ENCODE results near the gene ZNRF1. TPM values are rescaled to one million over a fixed set of nuclear protein-coding genes. Genes with fewer than 3 reads are reported as not detected.

ZNRF1 gene
- total and polyA plus RNA-seq, 3 donors from 2014 or later = 51.8 to 93.0 (median 90.4) TPM

GRCh38 chr16:75107505-75107904, 108.7 kb downstream of the ZNRF1 start:
- WGBS, 2 donors = 70 to 87% methylated on average over 10 of the region's 10 CpGs
- no peak for DNase-seq
- no peaks in the 10 kb centered on the region for H3K9me3 ChIP-seq
- no peak overlapping the region for H3K4me3 ChIP-seq
- H3K36me3 ChIP-seq (ENCODE audit: low read depth, missing control alignments) = no peaks in the 10 kb centered on the region
- intact Hi-C loops (cut with DNase I; ENCODE audit: low total_unique reads) = no loop called here
- peaks cover 41% of the 10 kb centered on the region for H3K4me1 ChIP-seq
- H3K27me3 ChIP-seq = no peaks in the 10 kb centered on the region
- H3K27ac ChIP-seq = no peak overlapping the region
- no peak for TF ChIP-seq CTCF (IDR thresholded peaks at IDR 0.05)
- TF ChIP-seq POLR2A (IDR thresholded peaks at IDR 0.05) = no peak

- Histone ChIP-seq H3K4me1 (peaks cover 42% of the 10 kb centered on the region), H3K27ac (peak overlapping the region; percentile 31 to 44), H3K36me3 (ENCODE audit: low read depth, missing control alignments) (no peaks in the 10 kb centered on the region), H3K9me3 (no peaks in the 10 kb centered on the region), H3K27me3 (no peaks in the 10 kb centered on the region), H3K4me3 (no peak overlapping the region)
- WGBS, 2 donors = 59 to 69% methylated on average over 12 to 27 of the region's 27 CpGs
- DNase-seq = peak; percentile 92
- TF ChIP-seq POLR2A (IDR thresholded peaks at IDR 0.05) = no peak
- no peak for TF ChIP-seq CTCF (IDR thresholded peaks at IDR 0.05)
- intact Hi-C loops (cut with DNase I; ENCODE audit: low total_unique reads) = no loop called here
Measured at GRCh38 chr16:75108792-75109731, 110.2 kb downstream of the ZNRF1 start.

GRCh38 chr16:75109732-75110243, 111.0 kb downstream of the ZNRF1 start:
- Histone ChIP-seq H3K36me3 (ENCODE audit: low read depth, missing control alignments) (no peaks in the 10 kb centered on the region), H3K4me3 (no peak overlapping the region), H3K27me3 (no peaks in the 10 kb centered on the region), H3K27ac (peak overlapping the region; percentile 41 to 59), H3K9me3 (no peaks in the 10 kb centered on the region), H3K4me1 (peaks cover 42% of the 10 kb centered on the region)
- intact Hi-C loops (cut with DNase I; ENCODE audit: low total_unique reads) = loop anchor here (2.0 kb wide), 1 partner anchor 111 kb away; the partner anchor contains the start of gene ZNRF1
- TF ChIP-seq POLR2A (IDR thresholded peaks at IDR 0.05) (no peak), CTCF (IDR thresholded peaks at IDR 0.05) (no peak)
- 75 to 83% methylated on average over 9 to 10 of the region's 10 CpGs for WGBS, 2 donors
- DNase-seq = no peak

GRCh38 chr16:75110637-75111513, 112.1 kb downstream of the ZNRF1 start:
- H3K27me3 ChIP-seq = no peaks in the 10 kb centered on the region
- WGBS, 2 donors = 33 to 41% methylated on average over 13 to 28 of the region's 28 CpGs
- peaks cover 42% of the 10 kb centered on the region for H3K4me1 ChIP-seq
- DNase-seq = peak; percentile 94
- H3K36me3 ChIP-seq (ENCODE audit: low read depth, missing control alignments) = no peaks in the 10 kb centered on the region
- TF ChIP-seq POLR2A (IDR thresholded peaks at IDR 0.05) (no peak), CTCF (IDR thresholded peaks at IDR 0.05) (peak; percentile 85 to 90 (median 85))
- H3K4me3 ChIP-seq = no peak overlapping the region
- intact Hi-C loops (cut with DNase I; ENCODE audit: low total_unique reads) = loop anchor here (2.0 kb wide), 1 partner anchor 112 kb away; the partner anchor contains the start of gene ZNRF1
- H3K9me3 ChIP-seq = no peaks in the 10 kb centered on the region
- H3K27ac ChIP-seq = peak overlapping the region; percentile 41 to 59

All from testis (tissue), 3 donors.